GF-D8 (cell line): ENCODE measurements around the gene ECT2L.
A peak's percentile ranks its signal among the peaks of the same experiment; 100 is the strongest.

Experiments
- DNase-seq: peaks from one replicate; lab custom pipeline; 2025; lab: John Stamatoyannopoulos, UW

ECT2L gene

GRCh38 chr6:138795809-138796603 is at the start of gene ECT2L:
Gene ECT2L (plus strand): TSS chr6:138796087. CDS start chr6:138813275, 17,188 bp downstream.
- DNase-seq = no peak

- no peak for DNase-seq
Measured at GRCh38 chr6:138752017-138752416, 43.9 kb upstream of the ECT2L start.

DNA sequence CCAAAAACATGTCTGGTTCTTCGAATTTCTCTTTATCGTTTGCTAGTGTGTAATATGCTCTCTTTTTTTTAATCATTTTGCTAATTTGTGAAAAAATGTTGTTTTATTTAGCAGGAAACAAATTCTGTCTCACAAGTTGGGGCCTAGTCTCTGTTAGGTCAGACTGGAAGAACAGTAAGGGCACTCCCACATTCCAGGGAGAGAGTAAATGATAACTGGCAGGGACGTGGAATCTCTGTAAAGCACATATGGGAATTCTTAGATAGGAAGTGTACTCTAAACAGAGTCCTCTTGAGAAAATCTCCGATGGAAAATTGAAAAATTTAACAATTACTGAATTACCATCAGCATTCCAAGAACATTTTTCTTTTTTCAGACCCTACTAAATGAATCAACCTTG is 38.8 kb upstream of the ECT2L start:
- DNase-seq = no peak

DNA sequence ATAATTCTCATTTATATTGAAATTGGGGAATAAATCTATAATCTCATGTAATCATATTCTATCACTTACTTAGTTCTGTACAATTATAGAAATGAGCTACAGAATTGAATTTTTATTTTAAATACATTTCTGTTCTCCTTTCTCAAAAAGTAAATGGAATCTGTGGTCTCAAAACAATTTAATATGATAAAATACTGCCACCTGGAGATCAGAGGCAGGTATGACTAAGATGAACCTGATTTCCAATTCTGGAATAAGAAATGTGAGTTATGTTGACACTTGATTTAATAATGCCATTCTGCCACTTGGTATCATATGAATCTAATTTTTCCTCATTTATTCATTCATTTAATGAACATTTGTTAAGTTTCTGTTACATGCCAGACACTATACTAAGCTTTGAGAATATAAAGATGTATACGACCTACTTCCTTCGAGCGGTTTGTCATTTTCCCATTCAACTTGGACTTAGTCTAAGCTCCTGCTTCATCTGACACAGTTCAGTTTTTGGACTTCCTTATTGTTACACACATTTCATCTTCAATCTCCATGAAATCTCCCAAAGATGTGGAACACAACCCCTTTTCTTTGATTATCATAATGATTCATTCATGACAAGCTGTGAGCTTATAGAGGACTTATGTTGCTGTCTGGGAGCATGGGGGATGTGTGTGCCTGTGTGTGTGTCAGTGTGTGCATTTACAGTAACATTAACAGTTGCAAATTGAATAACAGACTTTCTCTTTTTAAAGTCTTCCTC is 29.8 kb upstream of the ECT2L start:
- no peak for DNase-seq

GRCh38 chr6:138769102-138769676 is 26.7 kb upstream of the ECT2L start:
- DNase-seq = peak; percentile 54

DNA sequence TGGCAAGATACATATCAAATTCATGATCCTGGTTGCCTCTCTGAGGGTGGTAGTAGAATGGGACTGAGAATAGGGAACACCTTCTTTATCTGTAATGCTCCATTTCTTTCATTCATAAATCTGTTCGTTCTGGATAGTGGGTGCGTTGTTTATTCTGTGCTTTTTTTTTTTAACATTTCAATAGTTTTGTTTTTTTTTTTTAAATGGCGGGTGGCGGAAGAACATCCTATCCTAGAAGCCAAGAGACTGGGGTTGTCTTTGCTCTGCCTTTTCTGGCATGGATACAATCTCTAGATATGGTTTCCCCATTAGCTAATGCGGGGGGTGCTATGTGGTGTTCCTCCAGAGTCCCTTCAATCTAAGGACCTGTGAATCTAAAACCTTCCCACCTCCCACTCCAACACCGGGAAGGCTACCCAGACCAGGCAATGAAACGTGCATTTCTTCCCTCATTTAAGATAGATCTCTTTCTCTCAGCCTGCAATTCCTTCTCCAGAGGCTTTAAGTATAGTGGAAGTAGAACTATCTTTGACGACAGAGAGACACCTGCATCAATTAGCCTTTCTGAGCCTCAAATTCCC is 23.2 kb upstream of the ECT2L start:
- no peak for DNase-seq

DNA sequence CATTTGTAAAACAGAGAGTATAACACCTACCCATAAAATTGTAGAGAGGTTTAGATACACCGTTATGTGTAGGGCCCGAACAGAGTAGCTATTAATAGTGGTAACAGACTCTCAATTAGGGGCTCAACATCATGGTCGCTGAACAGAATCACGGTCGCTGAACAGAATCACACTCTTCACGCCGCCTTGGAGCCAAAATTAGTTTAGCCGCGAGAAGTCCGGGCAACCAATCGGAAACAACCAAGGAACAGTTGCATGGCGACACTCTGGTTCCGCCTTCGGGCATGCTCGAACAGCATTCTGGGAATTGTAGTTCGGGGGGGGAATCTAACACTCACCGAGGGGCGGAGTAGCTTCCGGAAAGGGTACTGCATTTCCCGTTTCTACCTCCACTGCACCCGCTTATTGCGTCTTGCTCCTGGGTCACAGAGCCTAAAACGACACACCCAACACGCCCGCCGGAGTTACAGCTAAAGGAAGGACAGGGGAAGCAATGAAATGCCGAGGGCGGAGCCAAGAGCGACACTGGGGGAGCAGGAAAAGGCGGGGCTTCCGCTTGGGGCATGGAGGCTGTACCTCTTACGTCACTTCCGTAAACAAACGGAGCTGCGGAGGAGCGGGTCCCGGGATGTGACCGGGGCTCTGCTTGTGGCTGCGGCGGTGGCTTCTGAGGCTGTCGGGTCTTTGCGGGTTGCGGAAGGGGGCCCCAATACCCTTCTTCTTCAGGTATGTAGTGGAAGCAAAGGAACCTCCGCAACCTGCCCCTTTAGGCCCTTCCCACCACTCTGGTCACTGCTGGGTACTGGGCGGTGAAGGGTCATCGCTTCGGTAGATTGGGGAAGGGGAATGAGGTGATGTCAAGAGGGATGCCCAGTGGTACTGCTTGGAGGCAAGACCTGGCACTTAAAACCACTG is 22.5 kb upstream of the ECT2L start, which contains the start of gene CCDC28A:
TSS of gene CCDC28A (plus strand) at position 593 of the 915 bp plus-strand sequence. CDS start 2,352 bp downstream, outside the sequence.
- DNase-seq = peak; percentile 93

GRCh38 chr6:138774370-138774769 is 21.5 kb upstream of the ECT2L start:
- no peak for DNase-seq

DNA sequence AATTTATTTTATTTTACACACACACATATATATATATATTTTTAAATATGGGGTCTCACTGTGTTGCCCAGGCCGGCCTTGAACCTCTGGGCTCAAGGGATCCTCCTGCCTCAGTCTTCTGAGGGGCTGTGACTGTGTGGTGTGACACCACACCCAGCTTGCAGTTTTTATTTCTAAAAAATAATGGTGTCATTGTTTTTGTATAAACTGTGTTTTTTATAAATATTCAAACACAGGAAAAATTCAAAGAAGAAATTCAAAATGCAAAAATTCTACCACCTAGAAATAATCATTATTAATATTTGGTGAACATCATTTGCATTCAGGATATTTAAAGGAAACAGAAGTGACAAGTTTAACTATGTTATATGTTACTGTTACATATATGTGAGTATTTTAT is 19.2 kb upstream of the ECT2L start:
- no peak for DNase-seq

- DNase-seq = no peak
Measured at GRCh38 chr6:138778331-138778730, 17.6 kb upstream of the ECT2L start.

DNA sequence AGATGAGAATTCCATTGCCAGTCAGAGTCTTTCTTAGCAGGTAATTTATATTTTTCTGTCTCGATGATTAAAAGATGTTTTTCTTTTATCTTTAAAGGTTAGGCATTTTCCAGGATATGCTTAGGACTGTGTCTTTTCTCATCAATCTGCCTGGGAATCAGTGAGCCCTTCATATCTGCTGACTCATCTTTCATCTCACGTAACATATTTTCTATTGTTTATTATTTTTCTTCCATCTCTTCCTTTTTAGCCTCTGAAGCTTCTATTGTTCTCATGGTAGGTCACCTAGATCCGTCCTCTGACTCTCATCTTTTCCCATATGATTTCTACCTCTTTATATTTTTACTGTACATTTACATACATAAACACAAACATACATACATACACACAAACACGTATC is 13.6 kb upstream of the ECT2L start:
- no peak for DNase-seq

DNA sequence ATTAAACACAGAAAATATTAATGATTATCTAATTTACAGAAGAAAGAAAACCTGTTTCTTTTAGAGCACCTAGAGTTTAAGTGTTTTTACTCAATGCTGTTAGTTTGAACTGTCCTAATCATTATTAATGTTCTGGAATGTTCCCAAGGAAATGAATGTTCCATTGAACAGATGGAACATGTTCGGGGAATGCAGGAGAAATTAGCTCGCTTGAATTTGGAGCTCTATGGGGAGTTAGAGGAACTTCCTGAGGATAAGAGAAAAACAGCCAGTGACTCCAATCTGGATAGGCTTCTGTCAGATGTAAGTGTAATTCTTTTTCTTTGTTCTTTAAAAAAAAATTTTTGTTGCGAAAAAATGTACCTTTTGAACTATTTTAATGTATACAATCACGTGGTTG is 10.8 kb upstream of the ECT2L start:
- no peak for DNase-seq

DNA sequence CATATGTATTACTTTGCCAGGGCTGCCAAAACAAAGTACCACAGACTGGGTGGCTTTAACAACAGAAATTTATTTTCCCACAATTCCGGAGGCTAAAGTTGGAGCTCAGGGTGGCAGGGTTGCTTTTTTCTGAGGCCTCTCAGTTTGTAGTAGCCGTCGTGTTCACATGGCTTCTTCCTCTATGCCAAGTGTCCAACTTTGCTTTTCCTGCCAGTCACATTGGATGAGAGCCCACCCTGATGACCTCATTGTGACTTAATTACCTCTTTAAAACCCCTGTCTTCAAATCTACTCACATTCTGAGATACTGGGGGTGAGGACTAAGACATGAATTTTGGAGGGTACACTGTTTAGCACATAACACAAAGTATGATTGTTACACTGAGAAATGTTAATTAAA is 9.9 kb upstream of the ECT2L start:
- no peak for DNase-seq

- DNase-seq = no peak
Measured at GRCh38 chr6:138787138-138787537, 8.7 kb upstream of the ECT2L start.

- no peak for DNase-seq
Measured at GRCh38 chr6:138796771-138797170, 884 bp downstream of the ECT2L start.

DNA sequence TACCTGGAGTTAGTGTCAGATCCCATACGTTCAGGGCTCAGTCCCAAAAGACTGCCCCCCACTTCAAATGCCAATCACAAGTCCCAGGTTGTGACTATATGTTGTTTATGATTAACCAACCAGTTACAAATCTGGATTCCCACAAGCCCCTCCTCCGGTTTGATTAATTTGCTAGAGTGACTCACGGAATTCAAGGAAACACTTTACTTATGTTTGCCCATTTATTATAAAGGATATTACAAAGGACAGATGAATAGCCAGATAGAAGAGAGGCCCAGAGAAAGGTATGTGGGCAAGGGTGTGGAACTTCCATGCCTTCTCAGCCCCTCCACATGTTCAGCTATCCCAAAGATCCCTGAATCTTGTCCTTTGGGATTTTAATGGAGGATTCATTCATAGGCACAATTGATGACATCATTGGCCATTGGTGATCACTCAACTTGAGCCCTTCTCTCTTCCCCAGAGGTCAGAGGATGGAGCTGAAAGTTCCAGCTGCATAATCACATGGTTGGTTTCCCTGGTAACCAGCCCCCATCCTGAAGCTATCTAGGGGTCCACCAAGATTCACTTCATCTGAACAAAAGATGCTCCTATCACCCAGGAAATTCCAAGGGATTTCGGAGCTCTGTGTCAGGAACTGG is 2.0 kb downstream of the ECT2L start:
- no peak for DNase-seq

- DNase-seq = no peak
Measured at GRCh38 chr6:138800377-138801150, 4.7 kb downstream of the ECT2L start.

GRCh38 chr6:138803331-138803730 is 7.4 kb downstream of the ECT2L start:
- no peak for DNase-seq

GRCh38 chr6:138803861-138804260 is 8.0 kb downstream of the ECT2L start:
- DNase-seq = no peak
